Renal cortex interstitium (tissue), 15 donors: ENCODE measurements around the gene IL22. TPM values are rescaled to one million over a fixed set of nuclear protein-coding genes. Genes with fewer than 3 reads are reported as not detected.

Experiments used
- DNase-seq, 11 donors: peaks; one replicate each; pipeline ENCODE4 v3.0.0-alpha.2; 2013; ENCODE audit warnings: low read depth in 9 of 11, low spot score in 4 of 11; ENCODE audit errors: extremely low read depth in 1 of 11
- long read RNA-seq, 16 experiments: transcript quantifications; one replicate each; lab custom pipeline, GENCODE V29; 2026
- polyA plus RNA-seq, 3 donors: library from polyadenylated mRNA; unstranded; fragments of 120-200 nt; gene quantifications; one replicate each; pipeline ENCODE4 v1.2.1, GENCODE V29; 2013; ENCODE audit not compliant: insufficient read length in 3 of 3

Gene IL22, protein sequence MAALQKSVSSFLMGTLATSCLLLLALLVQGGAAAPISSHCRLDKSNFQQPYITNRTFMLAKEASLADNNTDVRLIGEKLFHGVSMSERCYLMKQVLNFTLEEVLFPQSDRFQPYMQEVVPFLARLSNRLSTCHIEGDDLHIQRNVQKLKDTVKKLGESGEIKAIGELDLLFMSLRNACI
- not detected for polyA plus RNA-seq
- long read RNA-seq, donor 1 = 0 reads
- long read RNA-seq, donor 2 = 0 reads
- long read RNA-seq, donor 3 = 0 reads
- long read RNA-seq, donor 4 = 0 reads
- long read RNA-seq, donor 5 = 0 reads
- long read RNA-seq, donor 6 = 0 reads
- long read RNA-seq, donor 7 = 0 reads
- long read RNA-seq, donor 8 = 0 reads
- long read RNA-seq, donor 9 = 0 reads
- long read RNA-seq, donor 10 = 0 reads
- long read RNA-seq, donor 11 = 0 reads
- long read RNA-seq, donor 12 = 0 reads
- long read RNA-seq, donor 13 = 0 reads
- long read RNA-seq, donor 14 = 0 reads
- long read RNA-seq, donor 15 = 0 reads
- long read RNA-seq, donor 16 = 0 reads

DNA sequence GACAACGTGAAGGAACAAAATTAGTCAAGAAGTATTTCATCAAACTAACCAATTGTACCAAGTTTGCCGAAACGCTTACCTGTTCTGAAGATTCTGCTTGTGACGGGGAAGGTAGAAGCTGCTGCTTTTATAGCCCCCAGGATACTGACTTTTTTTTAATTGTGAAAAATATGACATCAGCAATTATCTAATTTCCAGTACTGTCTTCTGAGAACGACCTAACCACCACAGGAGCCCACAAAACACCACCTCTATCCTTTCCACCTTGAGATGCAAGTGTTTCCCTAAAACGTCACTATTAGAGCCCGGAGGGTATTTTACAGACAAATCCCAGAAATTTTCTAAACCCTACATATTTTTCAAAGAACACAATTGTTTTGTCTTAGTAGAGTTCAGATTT lies at the start of gene IL22:
TSS of gene IL22 (minus strand) at position 101 of the 400 bp plus-strand sequence. CDS start 156 bp downstream, outside the sequence.
- DNase-seq = no peak

DNA sequence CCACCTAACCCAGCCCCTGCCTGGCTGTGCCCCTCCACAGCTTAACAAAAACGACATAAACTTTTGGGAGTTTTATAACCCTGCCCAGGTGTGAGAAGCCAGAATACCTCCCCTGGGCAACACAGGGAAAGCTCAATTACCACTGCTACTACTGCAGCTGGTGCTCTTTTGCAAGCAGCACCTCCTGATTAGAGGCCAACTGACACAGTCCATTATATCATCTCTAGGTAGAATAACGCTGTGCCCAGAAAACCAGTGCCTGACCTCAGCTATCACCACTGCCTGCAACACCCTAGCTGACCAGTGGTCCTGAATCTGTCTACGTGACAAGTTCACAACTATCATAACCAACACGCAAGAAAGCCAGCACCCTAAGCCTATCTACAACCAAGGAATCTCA lies 44.5 kb upstream of the IL22 start:
- DNase-seq = no peak

DNA sequence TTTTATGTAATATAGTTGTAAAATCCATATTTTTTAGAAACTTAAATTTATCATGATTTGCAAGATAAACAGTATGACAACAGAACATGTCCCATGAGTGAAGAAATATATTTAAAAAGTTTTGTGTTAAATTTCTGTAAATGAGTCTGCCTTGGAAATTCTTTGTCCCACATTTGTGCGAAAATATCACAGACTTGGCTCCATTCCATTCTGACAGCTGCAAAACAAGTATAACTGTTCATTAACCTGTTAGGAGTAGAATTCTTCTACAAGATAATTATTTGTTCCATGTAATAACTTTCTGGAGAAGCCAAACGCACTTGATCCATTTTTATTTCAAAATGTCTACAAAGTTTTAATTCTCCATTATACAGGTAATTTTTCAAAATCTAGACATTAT lies 40.8 kb upstream of the IL22 start:
- no peak for DNase-seq

DNA sequence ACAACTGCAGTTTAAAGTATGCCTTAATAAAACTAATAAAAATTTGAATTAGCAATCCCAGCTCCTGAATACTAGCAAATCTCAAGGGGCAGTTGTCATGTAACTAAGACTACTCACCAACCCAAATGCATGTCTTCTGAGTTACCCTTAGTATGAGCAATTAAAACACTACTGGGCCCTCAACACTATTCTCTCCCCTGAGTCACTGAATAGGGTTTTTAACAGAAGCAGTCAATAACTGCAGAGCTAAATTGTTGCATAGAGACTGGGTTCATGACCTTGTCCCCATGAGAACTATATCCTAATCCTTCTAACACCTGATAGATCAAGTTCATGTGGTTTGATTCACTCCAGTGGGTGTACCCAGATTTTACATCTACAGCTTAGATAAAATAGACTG lies 39.9 kb upstream of the IL22 start:
- no peak for DNase-seq

DNA sequence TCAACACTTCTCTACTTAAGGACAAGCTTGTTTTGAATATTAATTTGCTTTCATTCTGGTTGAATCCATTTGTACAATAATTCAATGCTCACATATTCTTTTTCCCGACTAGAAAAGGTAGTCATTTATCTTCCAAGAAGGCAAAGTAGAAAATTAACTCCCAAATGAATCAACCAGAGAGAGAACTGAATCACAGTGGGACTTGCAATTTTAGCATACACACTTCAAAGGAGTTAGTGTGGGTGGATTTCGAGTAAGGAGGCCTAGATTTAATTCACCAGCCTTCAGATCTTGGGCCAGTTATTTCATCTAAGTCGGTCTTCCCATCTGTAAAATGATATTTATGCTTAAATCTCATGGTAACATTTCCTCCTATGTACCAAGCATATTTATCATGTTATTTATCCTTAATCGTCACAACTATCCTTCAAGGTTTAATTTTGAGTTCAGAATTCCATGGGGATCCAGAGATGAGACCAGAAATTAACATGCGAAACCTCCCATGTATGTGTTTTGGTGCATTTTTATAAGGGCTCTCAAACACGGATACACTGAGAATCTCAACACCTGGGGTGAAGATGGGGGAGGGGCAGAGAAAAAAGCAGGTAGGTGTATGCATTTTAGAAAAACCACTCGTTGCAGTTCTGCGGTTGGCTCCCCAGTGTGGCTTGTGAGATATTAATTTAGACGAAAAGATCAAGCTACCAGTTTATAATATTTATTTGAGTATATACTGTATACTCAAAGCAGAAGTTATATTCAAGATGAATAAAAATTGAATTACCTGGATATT lies 38.9 kb upstream of the IL22 start:
- DNase-seq = no peak

DNA sequence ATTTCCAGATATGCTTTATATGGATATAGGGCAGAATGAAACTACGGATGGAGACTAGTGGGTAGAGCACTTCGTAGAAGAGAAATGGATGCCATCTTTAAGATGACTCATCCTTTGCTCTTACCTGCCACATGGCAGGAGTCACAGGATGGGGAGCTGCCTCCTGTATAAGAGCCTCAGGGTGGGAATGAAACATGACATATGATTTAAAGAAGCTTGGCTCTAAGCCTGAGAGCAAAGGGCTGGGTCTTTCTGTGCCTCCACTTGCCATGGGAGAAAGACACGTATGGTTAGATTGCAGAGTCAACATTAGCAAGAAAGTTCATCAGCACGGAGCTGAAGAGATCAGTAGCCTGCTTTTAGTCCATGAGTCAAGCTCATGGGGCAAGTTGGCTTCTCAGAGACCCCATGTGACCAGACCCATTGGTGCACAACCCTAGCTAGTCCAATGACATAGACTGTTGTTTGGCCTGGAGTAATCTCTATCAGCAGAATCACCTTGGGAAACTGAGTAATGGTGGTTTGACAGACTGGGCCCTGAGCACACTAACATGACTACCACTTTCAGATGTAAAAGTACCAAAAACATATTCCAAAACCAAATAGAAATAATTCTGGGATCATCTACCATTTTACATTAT lies 38.1 kb upstream of the IL22 start:
- no peak for DNase-seq

DNA sequence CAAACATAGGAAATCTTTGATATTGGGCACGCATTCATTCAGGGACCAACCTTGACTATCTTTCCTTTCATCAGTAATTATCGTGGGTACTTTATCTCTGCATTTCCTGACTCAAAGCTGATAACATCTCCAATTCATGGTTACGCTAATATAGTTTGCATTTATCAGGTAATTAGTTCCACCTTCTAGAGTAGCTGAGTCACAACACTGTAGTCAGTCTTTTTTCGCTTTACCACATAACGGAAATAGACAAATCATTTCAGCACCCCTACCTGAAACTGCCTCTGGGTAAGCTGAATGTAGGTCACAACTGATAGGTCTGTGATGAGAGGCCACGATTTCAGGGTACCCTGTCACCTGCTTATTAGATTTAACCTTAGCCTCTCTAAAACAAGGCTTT lies 36.7 kb upstream of the IL22 start:
- DNase-seq = no peak

DNA sequence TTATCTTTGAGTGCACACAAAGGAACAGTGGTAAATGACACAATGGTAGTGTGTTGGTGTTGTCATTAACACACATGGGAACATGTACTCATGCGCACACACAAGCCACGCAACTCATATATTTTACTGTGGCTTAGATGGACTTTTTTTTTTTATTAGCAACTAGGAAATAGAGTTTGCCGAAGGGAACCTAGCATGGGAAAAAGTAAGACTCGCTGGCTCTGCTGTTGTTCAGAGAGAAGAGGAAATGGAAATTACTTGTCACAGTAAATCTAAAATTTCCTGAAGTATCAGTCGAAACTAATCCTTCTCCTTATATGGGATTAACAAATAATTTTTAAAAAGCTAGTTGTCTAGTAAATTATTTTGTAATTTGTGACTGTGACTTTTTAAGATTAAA lies 33.7 kb upstream of the IL22 start:
- no peak for DNase-seq

DNA sequence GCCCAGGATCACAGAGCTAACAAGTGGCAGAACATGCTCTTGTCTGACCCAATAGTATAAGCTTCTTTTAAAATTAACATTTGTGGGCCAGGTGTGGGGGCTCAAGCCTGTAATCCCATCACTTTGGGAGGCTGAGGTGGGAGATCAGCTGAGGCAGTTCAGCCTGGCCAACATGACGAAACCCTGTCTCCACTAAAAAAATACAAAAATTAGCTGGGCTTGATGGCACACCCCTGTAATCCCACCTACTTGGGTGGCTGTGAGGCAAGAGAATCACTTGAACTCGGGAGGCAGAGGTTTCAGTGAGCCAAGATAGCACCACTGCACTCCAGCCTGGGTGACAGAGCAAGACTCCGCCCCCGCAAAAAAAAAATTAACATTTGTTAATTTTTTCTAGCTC lies 33.0 kb upstream of the IL22 start:
- DNase-seq = no peak

DNA sequence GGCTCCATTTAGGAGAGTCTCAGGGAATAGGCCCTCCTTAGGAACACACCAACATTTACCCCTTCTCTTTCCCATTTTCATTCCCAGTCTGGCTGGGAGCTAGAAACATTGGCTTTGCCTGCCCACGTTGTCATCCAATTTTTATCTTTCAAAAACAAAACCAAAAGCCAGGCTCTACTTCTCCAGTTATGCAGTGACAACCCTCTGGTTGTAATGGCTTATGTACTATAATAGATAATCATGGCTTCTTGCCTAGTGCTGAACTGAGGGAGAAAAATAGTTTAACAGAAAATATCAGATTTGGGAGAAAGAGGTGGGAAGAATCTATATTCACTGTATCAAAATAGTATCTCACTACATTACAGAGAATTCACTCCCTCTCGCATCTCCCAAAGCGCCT lies 32.1 kb upstream of the IL22 start:
- no peak for DNase-seq

DNA sequence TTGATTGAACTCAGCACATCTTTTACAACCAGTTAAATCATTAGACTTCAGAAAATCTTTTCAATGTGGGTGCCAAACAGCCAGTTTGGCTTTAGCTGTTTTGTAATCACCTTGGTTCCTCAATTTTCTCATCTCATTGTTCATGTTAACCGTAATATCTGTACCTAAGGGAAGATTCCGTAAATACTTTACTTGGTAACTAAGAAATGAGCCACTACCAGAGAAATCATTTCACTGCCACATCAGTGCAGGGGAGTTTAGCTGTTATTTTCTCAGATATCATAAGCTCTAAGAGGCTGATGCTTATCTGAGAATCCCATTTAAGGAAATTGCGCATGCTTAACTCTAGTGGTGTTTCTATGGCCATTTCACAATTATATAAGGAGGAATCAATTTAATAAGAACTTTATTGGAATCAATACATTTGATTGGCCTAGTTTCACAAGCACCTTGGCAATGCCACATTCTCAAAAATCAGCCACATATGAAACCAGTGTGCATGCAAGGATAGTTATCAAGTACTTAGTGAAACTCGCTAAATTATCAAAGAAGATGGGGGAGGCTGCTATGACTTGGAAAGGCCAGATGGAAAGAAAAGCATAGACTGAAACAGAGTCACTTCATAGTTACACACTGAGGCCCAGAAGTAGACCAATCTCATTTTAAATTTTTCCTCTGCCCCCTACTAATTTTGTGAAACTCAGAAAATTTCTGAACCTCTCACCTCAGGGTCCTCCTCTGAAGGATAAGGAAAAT lies 28.1 kb upstream of the IL22 start:
- DNase-seq = no peak

DNA sequence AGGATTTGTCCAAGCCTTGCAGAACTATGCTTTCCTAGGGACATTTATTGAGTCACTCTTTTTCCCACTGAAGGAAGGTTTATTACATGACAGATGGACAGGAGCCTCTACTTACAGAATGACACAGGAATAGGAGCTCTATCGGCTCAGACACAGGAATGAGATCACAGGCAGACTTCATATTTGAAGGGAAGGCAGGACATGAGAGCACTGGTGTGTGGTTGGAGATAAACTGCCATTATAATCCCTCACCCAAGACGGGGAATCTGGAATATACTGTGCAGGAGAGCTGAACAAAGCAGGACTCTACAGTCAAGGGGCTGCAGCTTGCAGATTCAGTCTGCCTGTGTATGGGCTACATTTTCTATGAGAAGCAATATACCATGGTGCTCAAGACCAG lies 26.8 kb upstream of the IL22 start:
- no peak for DNase-seq

DNA sequence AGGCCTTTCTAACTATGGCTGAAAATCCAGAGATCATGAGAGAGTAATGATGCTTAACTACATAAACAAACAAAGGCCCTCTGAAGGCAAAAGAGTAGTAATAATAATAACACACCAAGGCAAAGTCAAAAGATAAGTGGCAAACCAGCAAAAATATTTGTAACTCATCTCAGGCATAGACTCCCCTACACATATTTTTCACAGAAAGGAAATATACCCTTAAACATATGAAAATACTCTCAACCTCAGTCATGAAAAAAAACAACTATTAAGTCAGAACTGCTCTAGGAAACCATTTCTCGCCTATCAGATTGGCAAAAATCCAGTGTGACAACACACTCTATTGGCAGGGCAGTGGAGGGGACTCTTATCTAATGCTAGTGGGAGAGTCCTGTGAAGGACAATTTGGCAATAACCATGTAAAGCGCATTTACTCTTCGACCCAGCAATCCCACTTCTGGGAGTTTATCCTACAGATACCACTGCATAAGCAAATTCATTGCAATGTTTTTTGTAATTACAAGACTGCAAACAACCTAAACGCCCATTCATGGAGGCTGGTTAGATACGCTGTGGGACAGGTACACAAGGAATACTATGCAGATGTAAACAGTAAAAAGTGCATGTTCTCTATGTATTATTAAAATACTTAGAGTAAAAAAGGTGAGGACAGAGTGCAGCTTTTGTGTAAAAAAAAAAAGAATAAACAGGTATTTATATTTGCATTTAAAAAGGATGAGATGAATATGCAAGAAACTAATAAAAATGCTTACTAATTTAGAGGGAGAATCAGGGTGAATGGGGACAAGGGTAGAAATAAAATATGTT lies 26.0 kb upstream of the IL22 start:
- no peak for DNase-seq

DNA sequence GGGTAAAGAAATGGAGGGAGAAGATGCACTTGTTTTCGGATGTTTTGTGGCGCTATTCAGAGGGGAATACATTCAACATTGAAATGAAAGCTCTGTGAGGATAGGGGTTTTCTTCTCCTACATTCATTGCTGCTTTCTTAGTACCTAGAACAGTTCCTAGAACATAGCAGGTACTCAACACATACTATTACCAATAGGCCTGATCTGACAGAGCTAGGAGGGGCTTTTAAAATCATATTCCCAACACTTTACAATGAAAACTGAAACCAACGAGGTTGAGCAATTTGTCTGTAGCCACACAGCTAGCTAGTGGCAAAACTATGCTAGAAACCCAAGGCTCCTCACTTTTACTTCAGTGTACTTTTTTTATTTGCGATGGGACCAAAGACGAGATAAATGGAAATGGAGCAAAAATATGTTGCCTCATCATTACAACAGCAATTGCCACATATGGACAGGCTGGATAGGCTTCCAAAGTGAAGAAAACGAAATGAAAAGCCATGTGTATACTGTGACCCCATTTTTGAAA lies 23.1 kb upstream of the IL22 start:
- no peak for DNase-seq

DNA sequence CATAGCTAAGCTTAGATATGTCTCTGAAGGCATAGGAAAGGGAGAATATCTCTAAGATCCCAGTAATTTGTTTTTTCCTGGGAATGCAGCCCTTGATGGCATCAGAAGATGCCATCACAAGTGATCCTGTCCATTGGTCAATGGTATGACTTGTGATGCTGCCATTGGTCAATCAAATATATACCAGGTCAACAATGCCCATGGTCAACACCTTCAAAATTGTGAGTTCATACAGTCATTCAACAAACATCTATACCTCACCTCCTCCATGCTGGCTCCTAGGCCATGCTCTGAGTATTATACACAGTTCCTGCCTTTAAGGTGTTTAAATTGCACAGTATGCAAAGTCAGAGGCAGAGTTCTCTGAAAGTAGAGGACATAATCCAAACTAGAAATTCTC lies 19.3 kb upstream of the IL22 start:
- DNase-seq = no peak

DNA sequence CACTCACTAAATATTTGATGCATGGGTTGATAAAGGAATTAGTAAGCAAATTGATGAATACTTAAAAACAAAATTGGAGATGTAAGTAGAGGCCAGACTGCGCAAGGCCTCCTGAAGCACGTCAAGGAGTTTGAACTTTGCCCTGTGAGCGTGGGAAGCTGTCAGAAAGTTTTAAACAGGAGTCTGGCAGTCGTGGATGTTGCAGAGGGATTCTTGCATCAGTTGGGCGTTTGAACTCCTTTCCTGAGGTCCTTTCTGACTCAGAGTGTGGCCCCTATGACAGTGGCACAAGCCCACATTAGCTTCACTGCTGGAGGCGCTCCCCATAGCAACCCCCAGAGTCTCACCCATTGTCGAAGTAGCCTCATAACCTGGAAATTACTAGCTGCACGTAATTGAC lies 17.9 kb upstream of the IL22 start:
- no peak for DNase-seq

DNA sequence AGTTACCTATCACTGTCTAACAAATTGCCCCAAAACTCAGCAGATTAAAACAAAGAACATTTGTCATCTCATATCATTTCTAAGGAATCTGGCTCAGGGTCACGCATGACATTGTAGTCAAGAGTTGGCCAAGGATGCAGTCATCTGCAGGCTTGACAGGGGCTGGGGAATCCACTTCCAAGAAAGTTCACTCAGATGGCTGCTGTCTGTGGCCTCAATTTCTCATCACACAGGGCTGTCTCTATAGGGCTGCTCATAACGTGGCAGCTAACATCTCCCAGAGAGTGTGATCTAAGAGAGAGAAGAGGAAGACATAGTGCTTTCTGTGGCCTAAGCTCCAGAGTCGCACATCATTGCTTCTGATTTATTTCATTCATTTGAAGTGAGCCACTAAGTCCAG lies 17.0 kb upstream of the IL22 start:
- DNase-seq = no peak

DNA sequence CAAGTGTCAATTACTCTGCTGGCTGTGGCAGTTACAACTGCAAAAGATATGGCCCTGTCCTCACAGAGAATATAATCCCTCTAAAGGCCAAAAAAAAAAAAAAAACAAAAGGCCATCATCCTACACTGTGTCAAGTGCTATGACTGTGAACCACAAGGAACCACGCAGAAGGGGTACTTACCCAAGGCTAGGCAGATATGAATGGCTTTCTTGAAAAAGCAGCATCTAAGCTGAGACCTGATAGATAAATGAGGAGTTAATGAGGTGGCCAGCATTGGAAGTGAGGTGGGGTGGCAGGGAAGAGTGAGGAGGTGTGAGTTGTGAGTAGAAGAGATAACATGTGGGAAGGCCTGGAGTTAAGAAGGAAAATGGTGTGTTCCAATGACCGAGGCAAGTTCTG lies 16.4 kb upstream of the IL22 start:
- no peak for DNase-seq
